Measurements from ENCODE around the gene NAV2.
A peak's percentile ranks its signal among the peaks of the same experiment; 100 is the strongest.

DNA sequence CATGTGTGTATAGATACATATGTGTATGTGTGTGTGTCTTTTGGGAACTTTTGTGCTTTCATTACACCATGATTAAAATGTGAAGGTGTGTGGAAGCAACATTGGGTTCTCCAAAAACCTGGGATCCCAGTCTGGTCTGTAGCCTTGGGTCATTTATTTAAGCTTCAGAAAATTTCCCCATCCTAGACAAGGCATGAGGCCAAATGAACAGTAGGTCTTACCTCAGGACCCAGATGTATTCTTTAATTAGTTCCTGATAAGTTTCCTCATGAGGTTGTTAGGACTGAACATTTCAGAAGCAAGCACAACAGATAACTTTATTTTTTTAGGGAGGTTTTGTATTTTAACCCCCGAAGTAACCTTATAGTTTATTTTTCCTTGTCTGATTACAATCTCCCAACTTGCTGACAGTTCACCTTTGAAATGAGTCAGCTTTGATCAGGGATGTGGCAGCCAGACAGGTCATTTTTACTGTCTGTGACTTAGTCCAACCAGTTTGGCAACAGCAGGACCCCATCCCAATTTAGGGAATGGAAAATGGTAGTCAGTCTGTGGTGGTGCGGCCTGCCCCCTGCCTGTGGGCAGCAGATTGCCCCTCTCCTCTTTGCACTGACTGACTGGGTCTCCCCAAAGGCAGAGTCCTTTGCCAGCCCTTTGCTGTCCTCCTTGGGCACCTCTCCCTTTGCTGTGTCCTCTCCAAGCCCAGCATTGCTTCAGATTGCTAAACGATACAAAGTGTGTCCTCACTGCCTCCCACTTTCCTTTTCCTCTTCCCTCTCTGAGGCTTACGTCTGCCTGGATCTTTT lies 88.3 kb downstream of the NAV2 start:
- TF ChIP-seq, protein P1, sequence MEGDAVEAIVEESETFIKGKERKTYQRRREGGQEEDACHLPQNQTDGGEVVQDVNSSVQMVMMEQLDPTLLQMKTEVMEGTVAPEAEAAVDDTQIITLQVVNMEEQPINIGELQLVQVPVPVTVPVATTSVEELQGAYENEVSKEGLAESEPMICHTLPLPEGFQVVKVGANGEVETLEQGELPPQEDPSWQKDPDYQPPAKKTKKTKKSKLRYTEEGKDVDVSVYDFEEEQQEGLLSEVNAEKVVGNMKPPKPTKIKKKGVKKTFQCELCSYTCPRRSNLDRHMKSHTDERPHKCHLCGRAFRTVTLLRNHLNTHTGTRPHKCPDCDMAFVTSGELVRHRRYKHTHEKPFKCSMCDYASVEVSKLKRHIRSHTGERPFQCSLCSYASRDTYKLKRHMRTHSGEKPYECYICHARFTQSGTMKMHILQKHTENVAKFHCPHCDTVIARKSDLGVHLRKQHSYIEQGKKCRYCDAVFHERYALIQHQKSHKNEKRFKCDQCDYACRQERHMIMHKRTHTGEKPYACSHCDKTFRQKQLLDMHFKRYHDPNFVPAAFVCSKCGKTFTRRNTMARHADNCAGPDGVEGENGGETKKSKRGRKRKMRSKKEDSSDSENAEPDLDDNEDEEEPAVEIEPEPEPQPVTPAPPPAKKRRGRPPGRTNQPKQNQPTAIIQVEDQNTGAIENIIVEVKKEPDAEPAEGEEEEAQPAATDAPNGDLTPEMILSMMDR (IDR thresholded peaks at IDR 0.05) = peak in 1 of 12 donors; percentile 27
- TF ChIP-seq POLR2A (IDR thresholded peaks at IDR 0.05) = no peak
